Kidney (tissue), 14 donors: ENCODE data around the gene NANOS1. TPM values are rescaled to one million over a fixed set of nuclear protein-coding genes. Genes with fewer than 3 reads are reported as not detected.
"Not testable (repeated sequence)": the region's sequence is repeated elsewhere in the genome, so short reads cannot be mapped to it uniquely, and the experiment has no call there.

ENCODE experiments used
- DNase-seq, 5 donors: peaks; one replicate each; pipeline ENCODE4 v3.0.0-alpha.2; 2013 to 2020
- FAIRE-seq: peaks from 2 replicates; lab custom pipeline; 2012; peaks lifted over from hg19 to GRCh38; lab: Jason Lieb, UNC
- H3K27ac ChIP-seq, 2 donors: one replicate each; pipeline ENCODE4 v1.7.0; 2013; ENCODE audit warnings: low read depth in 2 of 2, low read length in 2 of 2, inconsistent platforms in 1 of 2
- H3K27me3 ChIP-seq: one replicate; pipeline ENCODE4 v1.7.1; 2013; ENCODE audit warnings: low read length, inconsistent platforms; ENCODE audit not compliant: control insufficient read depth, insufficient read depth
- H3K36me3 ChIP-seq, 3 donors: one replicate each; pipeline versions ENCODE4 v1.7.0 to v1.7.1; 2013; ENCODE audit warnings: low read length in 3 of 3, control low read depth in 1 of 3, inconsistent platforms in 1 of 3; ENCODE audit not compliant: insufficient read depth in 3 of 3, control insufficient read depth in 2 of 3
- H3K4me1 ChIP-seq, 3 donors: one replicate each; pipeline versions ENCODE4 v1.7.0 to v1.7.1; 2013; ENCODE audit warnings: low read length in 3 of 3, inconsistent platforms in 1 of 3, low read depth in 1 of 3; ENCODE audit not compliant: control insufficient read depth in 2 of 3, insufficient read depth in 2 of 3
- H3K4me3 ChIP-seq, 3 donors: one replicate each; pipeline versions ENCODE4 v1.7.0 to v1.8.1; 2013; ENCODE audit warnings: low read length in 3 of 3, control low read depth in 1 of 3, inconsistent platforms in 1 of 3
- H3K9ac ChIP-seq, 3 donors: one replicate each; pipeline versions ENCODE4 v1.7.0 to v1.7.1; 2013; ENCODE audit warnings: low read length in 3 of 3, control low read depth in 1 of 3, inconsistent platforms in 1 of 3
- H3K9me3 ChIP-seq, 3 donors: one replicate each; pipeline versions ENCODE4 v1.7.0 to v1.7.1; 2013; ENCODE audit warnings: low read length in 3 of 3, control low read depth in 1 of 3, inconsistent platforms in 1 of 3; ENCODE audit not compliant: control insufficient read depth in 2 of 3, insufficient read depth in 1 of 3
- CTCF ChIP-seq: IDR thresholded peaks from 3 replicates; pipeline ENCODE4 v1.5.1; 2012; ENCODE audit warnings: mild to moderate bottlenecking, moderate library complexity, borderline replicate concordance; ENCODE audit not compliant: insufficient read depth; ENCODE audit errors: extremely low read depth
- intact Hi-C: fragments of 100-400 bp; cut with DNase I; formaldehyde crosslinking; loops from one replicate; pipeline ENCODE4 v1.11.1; 2022
- polyA plus RNA-seq: library from polyadenylated mRNA; stranded (reverse); fragments of 350-450 nt; fragmentation: Illumina TruSeq; extraction: RNeasy Lipid Tissue Mini Kit (QIAGEN cat#74804); gene quantifications from one replicate; pipeline ENCODE4 v1.2.3, GENCODE V29; 2014; ENCODE audit warnings: low read depth, low replicate concordance; ENCODE audit not compliant: insufficient read depth
- total RNA-seq: library from RNA; stranded (reverse); fragmentation: NEBNext Ultra II Directional; extraction: Animal tissue kit (Norgen Biotek cat#: 25700); gene quantifications from one replicate; pipeline ENCODE4 v1.2.1, GENCODE V29; 2021
- donor health status: control.
- donor health status: control.
- donor health status: control.
- donor health status: control.
- donor health status: control.
- donor health status: DM: yes; HTN: yes; CAD: no.
- donor health status: Normal renal cell carcinoma (clear cell type).

The NANOS1 gene
- total and polyA plus RNA-seq, 2 donors from 2014 or later: 1.1 to 4.5 TPM

GRCh38 chr10:119026301-119027110 is 3.0 kb upstream of the NANOS1 start:
- peaks cover 0 to 8% (median 2%) of the 10 kb centered on the region in 3 donors for H3K4me1 ChIP-seq
- no peak for TF ChIP-seq CTCF
- FAIRE-seq: no peak

GRCh38 chr10:119028445-119028899 is 1.0 kb upstream of the NANOS1 start:
- H3K4me3 ChIP-seq: peak overlapping the region in 2 of 3 donors; percentile 50 to 51
- H3K4me1 ChIP-seq, H3K36me3 ChIP-seq, H3K27me3 ChIP-seq, H3K9me3 ChIP-seq, FAIRE-seq, DNase-seq, H3K27ac ChIP-seq, intact Hi-C loops: not testable (repeated sequence)
- peak overlapping the region in 1 of 3 donors; percentile 19 for H3K9ac ChIP-seq

More at GRCh38 chr10:119026301-119027110, 3.0 kb upstream of the NANOS1 start:
- DNase-seq: peak in 1 of 5 donors; percentile 78
- H3K4me3 ChIP-seq: no peak overlapping the region
- intact Hi-C loops: no loop called here
- no peaks in the 10 kb centered on the region for H3K36me3 ChIP-seq
- H3K9ac ChIP-seq: no peak overlapping the region
- no peaks in the 10 kb centered on the region for H3K27me3 ChIP-seq
- H3K27ac ChIP-seq: no peak overlapping the region
- H3K9me3 ChIP-seq: no peaks in the 10 kb centered on the region

GRCh38 chr10:119028900-119029612 is 458 bp upstream of the NANOS1 start:
- Histone ChIP-seq H3K4me1 (peaks cover 0 to 8% (median 2%) of the 10 kb centered on the region in 3 donors), H3K27me3 (no peaks in the 10 kb centered on the region), H3K27ac (no peak overlapping the region), H3K4me3 (peak overlapping the region in 2 of 3 donors; percentile 50 to 51), H3K36me3 (peaks cover 0 to 5% (median 3%) of the 10 kb centered on the region in 3 donors), H3K9me3 (no peaks in the 10 kb centered on the region), H3K9ac (peak overlapping the region in 2 of 3 donors; percentile 19 to 48)
- no peak for FAIRE-seq
- intact Hi-C loops: no loop called here
- DNase-seq: peak; percentile 92 to 96 (median 95)
- no peak for TF ChIP-seq CTCF
